ENCODE data around the gene STK11. TPM values are rescaled to one million over a fixed set of nuclear protein-coding genes. Genes with fewer than 3 reads are reported as not detected.

The STK11 gene
- total RNA-seq, 1 donor from 2014 or later, result 113 TPM

DNA sequence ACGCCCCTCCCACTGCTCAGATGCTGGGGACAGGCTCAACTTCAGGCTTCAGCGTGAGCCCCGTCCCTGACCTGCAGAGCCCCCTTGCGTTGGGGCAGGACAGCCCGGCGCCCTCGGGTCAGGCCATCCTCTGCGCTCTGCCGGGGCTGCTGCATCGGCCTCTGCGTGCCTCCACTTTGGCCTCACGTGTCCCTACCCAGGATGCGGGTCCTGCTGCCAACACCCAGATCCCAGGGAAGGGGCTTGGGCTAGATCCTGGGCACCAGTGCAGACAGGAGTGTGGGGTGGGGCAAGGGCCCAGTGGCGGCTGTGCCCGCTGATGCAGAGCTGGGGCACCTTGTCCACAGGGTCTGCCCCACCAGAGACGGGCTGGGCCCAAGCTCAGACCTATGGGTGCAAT lies 19.3 kb downstream of the STK11 start:
- no peak for DNase-seq (ENCODE audit: low read depth)

DNA sequence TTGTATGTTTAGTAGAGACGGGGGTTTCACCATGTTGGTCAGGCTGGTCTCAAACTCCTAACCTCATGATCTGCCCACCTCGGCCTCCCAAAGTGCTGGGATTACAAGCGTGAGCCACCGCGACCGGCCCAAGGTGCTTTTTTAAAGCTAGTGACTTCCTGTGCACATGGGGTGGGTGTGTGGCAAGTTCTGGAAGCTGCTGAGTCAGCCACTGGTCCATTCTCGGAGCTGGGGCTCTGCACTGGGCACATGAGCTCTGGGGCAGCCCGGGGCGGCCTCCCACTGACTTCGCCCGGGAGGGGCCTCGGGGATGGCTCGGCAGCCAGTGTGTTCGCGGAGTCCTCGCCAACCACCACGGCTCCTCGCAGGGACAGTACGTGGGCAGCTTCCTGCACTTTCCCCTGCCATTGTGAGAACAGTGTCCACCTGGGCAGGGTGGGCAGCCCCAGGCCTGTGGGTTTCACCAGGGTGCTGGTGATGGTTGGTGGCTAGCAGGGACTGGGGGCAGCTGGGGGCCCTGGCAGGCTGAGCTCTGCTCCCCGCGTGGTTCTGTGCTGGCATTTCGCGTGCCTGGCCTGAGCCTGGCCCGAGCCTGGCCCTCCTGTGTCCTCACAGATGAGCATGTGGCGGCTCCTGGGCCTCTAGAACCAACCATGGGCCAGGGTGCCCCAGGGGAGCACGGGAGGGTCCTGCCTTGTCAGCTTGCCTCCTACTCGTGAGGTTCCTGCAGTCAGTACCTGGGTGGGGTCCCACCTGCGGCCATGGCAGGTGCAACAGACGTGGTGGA lies 20.1 kb downstream of the STK11 start:
- no peak for DNase-seq (ENCODE audit: low read depth)

DNA sequence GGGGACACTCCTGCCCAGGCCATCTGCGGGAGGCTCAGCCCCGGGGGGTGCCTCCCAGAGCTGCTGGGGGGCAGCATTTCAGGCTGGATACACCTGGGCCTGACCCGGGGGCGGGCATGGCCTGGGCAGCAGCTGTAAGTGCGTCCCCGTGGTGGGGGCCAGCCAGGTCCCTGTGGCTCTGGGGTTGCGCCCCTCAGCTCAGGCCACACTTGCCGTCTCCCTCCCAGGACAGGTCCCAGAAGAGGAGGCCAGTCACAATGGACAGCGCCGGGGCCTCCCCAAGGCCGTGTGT lies 20.6 kb downstream of the STK11 start:
- no peak for DNase-seq (ENCODE audit: low read depth)

DNA sequence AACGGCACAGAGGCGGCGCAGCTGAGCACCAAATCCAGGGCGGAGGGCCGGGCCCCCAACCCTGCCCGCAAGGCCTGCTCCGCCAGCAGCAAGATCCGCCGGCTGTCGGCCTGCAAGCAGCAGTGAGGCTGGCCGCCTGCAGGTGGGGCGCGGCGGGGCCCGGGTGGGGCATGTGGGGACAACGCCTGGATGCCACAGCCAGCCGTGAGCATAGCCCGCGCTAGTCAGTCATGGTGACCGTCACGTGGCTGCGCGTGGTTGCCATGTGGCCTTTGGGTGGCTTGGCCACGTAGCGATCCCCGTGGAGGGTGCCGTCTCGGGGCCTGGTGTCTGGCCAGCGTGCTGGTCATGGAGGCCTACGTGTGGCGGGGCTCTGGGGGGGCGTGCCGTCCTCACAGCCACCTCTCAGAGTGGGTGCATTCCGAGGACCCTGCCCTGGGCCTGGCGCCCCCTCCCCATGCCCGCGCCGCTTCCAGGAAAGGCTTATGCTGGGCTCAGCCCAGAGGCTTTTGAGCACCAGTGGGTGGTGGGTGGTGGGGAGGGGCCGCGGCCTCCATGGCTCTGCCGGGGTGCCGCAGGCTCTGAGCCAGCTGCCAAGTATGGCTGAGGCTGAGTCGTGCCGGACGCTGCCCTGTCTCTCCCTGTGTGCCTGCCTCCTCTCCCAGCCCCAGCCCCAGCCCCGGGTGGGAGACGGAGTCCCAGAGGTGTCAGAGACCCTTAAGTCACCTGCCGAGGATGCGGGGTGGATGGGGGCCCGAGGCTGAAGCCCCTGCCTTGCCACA lies 21.1 kb downstream of the STK11 start:
- no peak for DNase-seq (ENCODE audit: low read depth)

DNA sequence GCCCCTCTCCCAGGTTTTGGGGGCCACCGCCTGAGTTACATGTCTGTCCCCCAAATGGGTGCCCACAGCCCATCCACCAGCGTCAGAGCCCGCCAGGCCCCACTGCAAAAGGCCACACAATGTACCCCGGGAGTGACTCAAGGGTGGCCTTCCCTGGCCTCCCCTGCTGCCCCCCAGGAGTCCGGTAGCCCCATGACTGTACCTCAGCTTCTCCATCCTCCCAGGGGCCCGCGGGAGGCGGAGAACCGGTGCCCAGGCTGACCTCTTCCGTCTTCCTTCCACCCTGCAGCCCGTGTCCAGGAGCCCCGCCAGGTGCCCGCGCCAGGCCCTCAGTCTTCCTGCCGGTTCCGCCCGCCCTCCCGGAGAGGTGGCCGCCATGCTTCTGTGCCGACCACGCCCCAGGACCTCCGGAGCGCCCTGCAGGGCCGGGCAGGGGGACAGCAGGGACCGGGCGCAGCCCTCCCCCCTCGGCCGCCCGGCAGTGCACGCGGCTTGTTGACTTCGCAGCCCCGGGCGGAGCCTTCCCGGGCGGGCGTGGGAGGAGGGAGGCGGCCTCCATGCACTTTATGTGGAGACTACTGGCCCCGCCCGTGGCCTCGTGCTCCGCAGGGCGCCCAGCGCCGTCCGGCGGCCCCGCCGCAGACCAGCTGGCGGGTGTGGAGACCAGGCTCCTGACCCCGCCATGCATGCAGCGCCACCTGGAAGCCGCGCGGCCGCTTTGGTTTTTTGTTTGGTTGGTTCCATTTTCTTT lies 21.9 kb downstream of the STK11 start:
- no peak for DNase-seq (ENCODE audit: low read depth)

DNA sequence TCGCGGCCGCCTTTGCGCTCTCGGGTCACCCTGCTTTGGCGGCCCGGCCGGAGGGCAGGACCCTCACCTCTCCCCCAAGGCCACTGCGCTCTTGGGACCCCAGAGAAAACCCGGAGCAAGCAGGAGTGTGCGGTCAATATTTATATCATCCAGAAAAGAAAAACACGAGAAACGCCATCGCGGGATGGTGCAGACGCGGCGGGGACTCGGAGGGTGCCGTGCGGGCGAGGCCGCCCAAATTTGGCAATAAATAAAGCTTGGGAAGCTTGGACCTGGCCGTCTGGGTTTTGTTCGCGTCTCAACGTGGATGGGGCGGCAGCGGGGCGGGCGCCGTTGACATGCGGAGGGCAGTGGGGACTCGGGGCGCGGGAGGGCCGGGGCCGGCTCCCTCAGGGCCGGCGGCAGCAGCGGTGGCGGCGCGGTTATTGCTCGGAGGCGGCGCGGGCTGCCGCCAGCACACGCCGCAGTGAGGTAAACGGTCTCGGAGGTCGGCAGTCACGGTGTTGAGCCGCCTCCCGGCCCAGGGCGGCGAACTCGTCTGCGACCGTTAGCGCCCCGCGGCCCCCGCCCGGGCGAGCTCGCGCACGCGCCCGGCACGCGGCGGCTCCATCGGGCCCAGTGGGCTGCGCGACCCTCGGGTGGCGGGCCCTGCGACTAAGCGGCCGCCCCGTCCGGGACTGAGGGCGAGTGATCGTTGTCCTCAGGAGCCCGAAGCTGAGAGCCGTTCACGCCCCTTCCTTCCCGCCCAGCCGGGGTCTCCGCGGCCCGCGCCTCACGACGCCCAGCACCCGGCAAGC lies 22.8 kb downstream of the STK11 start:
- DNase-seq (ENCODE audit: low read depth), result no peak

DNA sequence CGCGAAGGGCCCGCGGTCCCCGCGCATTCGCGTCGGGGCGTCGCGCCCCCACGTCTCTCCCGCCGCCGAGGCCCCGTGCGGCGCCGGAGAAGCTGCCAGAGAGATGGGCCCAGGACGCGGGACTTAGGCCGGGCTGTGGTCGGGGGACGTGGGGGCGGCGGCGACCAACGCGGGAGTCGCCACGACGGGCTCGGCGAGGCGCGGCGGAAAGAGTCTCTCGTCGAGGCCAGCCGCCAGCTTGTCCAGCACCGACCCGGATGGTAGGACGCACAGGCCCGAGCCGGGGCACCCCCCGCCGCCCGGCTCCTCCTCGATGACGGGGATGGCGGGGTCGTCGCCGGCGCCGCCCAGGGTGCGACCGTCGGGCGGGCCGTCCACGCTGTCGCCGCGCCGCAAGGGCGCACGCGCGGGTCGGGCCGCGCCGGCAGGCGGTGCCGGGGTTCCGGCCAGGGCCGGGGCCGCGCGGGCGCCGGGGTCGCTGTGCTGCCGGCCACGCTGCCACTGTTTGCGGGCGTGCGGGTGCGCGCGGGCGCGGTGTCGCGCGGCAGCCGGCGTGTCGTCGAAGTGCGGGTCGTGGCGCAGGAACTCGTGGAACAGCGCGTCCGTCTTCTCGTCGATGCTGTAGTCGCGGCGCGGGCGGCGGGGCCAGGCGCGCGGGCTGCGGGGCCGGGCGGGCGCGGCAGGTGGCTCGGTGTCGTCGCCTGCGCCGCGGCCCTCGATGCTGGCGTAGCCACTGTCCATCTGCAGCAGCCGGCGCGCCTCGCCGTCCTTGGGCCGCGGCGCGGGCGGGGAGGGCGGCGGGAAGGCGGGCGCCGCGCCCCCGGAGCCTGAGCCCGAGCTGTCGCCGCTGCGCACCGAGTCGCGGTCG lies 23.7 kb downstream of the STK11 start:
- no peak for DNase-seq (ENCODE audit: low read depth)

DNA sequence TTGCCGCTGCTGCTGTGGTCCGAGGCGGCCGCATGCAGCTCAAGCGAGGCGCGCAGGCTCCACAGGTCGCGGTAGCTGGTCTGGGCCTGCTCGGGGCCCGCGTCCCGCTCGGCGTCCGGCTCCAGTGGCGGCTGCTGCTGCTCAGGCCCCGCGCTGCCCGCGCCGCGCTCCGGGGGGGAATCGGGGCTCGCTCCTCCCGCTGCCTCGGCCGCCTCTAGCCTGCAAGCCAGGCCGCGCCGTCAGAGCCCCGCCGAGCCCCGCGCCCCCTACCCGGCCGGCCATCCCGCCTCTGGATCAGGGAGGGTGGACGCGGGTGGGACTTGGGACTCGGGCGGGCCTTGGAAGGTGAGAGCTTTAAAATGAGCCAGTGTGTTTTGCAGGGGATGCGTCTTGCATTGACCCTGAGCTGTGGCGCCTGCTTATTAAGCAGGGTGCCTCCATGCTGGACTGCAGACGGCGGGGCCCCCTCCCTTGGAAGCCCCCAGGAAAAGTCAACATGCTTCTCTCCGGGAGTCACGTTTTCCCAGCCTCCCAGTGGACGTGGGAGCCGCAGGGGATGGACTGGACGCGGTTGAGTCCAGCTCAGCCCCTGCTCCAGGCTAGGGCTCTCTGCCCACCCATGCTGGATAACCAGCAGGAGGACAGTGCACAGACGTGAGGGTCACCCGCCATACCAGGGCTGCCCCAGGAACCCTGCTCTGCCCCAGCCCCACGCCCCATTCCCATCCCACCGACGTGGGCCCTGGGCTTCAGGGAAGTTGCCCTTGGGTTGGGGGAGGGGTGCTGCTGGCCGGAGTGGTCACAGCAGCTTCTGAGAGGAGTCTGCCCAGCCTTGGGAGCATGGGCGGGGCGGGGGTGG lies 24.6 kb downstream of the STK11 start:
- no peak for DNase-seq (ENCODE audit: low read depth)

DNA sequence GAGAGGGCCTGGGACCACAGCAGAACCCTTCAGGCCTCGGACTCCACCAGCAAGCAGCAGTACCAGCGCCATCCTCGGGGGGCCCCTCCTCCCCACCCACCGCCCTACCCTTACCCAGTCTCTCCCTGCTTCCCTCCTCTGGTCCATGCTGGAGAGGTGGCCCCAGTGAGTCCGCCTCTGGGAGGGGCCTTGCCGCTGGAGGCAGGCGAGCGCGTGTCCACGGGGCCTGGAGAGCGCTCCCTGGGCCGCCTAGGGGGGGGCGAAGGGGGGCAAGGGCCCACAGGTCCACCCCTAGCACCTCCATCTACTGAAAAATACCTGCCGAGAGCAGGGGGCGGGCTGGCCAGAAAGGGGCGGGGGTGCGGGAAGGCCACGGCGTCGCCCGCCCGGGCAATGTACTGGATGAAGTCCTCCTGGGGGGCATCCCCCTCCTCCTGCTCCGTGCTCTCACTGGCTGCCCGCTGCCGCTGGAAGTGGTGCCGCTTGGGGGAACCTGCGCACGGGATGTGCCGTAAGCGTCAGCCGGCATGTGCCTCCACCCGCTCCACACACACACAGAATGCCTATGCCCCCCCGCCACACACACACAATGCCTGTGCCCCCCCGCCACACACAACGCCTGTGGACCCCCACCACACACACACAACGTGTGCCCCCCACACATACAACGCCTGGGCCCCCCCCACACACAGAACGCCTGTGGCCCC lies 25.4 kb downstream of the STK11 start:
- DNase-seq (ENCODE audit: low read depth), result no peak

DNA sequence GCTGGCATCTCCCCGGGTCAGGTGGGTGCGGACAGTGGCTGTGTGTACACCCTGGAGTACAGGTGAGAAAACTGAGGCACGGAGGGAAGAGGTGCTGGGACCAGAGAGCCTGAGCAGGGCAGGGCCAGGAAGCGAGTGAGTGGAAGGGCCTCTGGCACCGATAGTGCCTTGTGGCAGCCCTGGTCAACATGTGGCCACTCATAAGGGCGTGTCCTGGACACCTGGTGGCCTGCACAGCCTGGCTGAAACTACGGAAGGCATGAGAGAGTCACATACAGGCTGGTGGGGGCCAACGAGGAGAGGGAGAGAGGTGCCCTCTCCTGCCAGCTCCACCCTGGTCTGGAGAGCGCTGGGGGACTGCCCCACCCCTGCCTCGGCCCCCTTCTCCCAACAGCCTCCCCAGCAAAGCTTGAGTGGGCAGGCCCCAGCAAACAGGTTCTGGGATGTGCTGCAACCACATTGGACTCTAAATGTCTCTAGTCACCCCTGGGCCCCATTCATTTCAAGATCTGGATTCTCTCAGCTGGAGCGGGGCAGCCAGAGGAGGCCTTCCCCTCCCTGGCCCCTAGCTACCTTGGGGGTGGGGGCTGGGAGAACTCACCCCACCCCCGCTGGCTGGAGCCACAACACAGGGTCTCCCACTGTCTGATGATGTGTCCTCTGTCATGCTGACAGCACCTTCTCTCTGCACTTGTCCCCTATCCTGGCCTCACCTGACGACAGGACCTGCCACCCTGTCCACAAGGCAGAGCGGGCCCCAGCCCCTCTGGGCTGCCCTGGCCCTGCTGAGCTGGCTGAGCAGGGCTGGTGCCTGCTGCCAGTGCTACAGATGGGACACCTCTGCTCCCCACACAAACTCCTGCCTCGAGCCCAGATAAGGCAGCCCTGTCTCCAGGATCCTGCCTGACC lies 26.4 kb downstream of the STK11 start:
- no peak for DNase-seq (ENCODE audit: low read depth)

DNA sequence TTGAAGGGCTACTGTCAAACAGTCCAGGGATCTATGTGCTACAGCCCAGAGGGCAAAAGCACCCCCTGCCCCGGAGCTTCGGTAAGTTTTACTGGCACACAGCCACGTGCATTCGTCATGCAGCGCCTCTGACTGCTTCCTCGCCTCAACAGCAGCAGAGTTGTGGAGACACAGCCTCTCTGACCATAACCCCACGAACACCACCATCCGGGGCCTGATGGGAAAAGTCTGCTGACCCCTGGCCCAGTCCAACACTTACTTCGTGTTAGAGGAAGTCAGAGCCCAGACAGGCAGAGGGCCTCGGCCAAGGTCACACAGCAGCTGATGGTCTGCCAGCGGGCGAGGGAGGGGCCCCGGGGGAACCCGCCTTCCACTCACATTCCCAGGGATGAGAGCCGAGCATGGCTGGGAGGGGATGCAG lies 27.1 kb downstream of the STK11 start:
- DNase-seq (ENCODE audit: low read depth), result peak; percentile 37

DNA sequence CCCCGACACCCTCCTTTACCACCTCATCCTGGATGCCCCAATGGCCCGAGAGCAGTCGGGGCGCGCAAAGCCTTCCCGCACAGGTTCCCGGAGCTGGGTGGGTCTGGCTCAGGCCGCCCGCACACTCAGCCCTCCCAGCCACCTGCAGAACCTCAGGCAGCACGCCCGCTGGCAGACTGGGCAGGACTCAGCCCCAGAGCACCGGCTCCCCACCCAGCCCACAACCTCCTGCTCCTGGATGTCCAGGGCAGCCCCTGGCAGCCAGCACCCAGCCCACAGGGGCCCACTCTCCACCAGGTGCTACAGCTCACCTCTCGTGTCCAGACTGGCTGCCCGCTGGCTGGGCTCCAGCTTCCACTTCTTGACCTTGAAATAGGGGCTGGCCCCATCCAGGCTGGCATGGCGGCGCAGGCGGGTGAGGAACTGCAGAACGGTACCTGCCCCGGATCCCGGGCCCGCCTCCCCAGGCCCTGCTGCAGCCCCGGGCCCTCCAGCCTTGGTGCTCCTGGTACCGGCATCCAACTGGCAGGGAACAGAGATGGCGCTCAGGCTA lies 27.6 kb downstream of the STK11 start:
- DNase-seq (ENCODE audit: low read depth), result no peak

DNA sequence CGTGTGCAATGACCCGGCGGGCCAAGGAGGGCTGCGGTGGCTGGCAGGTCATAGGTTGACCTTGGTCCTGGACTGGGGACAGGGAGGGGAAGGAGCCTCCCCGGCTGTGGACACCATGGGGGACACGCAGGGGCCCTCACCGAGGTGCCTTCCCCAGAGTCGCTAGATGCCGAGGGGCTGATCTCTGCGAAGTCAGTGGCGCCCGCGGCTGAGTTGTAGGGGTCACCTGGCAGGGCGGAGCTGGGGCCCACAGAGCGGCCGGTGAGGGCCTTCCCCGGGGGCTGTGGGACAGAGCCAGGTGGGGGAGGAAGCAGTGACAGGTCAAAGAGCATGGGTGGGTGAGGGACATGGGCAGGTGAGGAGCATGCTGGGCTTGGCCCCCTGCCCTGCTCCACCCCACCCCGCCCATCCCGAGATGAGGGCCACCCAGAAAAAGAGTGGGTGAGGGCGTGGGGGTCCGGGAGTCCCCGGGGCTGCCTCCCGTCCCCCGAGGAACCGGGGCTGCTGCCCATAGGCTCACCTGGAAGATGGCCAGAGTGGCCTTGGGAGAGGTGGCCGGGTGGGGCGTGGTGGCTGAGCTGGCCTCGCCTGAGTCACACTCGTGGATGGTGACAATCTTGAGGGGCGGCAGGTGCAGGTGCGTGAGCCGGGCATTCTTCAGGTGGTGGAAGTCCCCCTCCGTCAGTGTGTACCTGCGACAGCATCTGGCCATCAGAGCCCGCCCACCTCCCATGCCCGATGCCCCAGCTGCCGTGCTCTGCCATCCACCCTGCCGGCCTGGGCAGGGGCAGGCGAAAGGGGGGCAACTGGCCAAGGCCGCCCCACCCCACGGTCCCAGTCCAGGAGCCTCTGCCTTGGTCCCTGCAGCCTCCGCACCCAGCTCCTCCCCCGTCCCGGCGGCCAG lies 28.7 kb downstream of the STK11 start:
- DNase-seq (ENCODE audit: low read depth), result no peak

DNA sequence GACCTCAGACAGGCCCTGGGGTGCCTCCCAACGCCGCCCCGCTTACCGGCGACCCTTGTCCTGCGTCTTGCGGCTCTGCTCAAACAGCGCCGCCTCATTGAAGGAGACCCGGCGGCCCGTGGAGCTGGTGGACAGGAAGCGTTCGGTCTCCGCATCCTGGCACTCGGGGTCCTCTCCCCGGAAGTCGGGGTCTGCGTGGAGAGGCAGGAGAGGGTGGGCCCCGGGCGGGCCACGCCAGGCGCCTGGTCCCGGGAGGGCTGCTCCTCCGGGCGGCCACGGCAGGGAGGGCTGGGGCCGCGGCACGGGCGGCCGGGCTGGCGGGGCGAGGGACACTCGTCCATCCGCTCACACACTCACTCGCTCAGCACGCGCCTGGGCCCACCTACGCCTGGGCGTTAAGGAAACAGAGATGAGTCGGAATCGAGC lies 29.4 kb downstream of the STK11 start:
- no peak for DNase-seq (ENCODE audit: low read depth)

DNA sequence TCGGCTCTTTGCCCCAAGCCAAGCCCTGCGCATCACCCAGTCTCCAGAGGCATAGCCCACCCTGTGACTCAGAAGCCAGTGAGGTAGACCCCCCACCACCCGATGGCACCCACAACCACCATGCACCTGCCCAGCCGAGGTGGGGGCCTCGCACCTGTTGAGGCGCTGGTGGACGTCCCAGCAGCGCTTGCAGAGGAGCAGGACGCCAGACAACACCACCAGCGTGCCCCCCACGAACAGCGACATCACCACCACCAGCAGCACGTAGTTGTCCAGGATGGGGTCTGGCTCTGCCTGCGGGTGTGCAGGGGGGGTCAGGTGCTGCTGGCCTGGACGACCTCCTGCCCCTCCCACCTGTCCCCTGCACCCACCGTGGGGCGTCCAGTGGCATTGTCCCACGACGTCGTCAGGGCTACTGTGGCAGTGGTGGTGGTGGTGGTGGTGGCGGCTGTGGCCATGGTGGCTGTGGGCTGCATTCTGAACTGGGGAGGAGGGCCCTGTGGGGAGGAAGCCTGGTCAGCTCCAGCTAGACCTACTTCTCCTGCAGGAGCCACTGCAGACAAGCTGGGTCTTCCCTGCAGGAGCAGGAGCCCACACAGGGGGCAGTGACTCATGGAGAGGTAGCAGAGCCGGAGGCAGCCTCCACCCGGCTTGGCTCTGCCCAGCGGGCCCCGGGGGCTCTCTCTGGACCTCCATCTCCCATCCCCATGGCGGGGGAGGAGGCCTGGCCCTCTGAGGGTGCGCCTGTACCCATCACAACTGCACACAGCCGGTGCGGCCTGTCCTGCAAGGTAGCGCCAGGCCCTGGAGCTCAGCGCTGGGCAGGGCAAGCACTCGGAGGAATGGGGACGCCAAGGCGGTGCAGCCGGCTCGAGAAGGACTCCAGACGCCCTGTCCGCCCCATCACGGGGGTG lies 30.3 kb downstream of the STK11 start:
- no peak for DNase-seq (ENCODE audit: low read depth)

DNA sequence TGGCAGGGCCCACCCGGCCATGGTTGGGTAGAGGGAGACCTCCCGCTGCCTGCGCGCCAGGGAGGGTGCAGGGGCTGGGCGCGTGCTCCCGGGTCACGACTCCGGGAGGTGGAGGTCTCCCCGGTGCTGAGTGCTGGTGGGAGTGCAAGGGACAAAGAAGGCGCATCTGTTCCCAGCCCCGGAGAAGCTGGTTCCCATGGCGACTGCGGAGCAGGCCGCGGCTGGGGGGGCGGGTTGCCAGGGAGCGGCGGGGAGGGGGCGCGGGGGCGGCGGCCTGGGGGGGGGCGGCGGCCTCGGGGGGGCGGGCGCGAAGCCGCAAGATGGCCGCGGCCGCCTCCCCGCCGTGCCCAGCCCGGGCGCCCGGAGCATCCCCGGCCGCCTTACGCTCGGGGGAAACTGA lies 31.0 kb downstream of the STK11 start:
- no peak for DNase-seq (ENCODE audit: low read depth)
